CD4-positive, alpha-beta T cell treated with Interleukin-15 for 1 hour (primary cell): ENCODE results near the gene GSTO1.
"Not testable (repeated sequence)": the region's sequence is repeated elsewhere in the genome, so short reads cannot be mapped to it uniquely, and the experiment has no call there.

ENCODE experiments used
- DNase-seq: peaks from one replicate; pipeline ENCODE4 v3.0.0-alpha.2; 2020

GSTO1 gene

DNA sequence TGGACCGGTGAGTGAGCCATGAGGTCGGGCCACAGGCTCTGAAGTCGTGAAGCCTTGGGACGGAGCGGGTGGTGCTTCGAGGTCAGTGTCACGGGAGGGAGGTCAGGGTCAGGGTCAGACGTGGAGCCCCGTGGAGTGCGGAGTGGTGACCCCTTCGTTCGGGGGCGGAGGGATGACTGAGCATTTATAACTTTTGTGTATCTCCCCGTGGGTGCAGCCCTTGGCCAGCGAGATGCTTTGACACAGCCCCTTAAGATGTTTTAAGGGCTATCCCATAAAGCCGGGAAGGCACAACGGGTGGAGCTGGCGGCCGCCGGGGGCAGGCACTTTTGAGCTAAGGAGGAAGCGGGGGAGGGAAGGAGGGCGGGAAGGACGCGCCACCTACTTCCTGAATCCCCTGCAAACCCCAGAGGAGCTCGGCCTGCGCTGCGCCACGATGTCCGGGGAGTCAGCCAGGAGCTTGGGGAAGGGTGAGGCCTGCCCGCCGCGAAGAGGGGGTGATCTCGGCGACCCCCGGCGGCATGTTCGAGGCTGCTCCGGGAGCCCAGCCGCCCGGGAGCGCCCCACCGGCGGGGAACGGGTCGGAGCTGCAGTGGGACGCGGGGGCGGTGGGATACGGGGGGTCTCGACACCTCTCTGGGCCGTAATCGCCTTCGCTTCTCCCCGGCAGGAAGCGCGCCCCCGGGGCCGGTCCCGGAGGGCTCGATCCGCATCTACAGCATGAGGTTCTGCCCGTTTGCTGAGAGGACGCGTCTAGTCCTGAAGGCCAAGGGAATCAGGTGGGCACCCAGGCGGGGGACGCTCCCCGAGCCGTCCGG lies at the start of gene GSTO1:
TSS of gene GSTO1 (plus strand) at position 400 of the 818 bp plus-strand sequence. CDS start at position 437, 37 bp downstream.
- DNase-seq, result peak; percentile 75

DNA sequence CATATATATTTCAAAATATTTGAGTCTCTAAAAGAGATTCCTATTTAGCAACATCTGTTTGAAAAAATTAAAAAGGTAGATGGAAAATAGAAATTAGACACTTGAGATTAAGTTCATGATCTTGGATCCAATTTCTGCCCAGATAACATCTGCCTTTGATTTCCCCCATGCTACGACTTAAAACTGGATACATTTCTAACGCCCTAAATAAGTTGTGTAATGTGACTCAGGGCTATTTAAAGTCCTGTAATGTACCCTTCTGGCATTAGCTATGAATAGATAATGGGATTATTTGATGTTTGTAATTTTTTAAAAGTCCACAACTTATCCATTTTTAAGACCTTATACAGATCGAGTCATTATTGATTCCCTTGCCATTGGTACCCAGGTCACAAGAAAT lies 46.0 kb upstream of the GSTO1 start:
- no peak for DNase-seq

DNA sequence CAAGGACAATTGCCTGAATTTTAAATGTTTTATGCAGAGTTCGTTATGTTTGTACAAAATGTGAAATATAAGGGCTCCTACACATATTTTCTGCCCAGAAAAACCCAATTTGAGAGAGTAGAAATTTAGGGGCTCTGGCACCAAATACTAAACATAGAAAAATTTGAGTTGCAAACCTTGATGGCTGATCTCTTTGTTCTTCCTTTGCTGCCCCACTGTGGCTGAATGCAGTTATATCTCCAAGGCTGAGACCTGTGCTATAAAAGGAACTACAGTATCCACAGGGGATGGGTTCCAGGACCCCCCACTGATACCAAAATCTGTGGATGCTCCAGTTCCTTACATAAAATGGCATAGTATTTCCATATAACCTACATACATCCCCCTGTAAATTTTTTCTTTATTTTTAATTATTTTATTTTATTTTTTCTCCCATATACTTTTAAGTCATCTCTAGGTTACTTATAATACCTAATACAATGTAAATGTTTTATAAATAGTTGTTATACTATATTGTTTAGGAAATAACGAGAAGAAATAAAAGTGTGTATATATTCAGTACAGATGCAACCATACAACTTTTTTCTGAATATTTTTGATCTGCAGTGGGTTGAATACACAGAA lies 45.0 kb upstream of the GSTO1 start:
- no peak for DNase-seq

DNA sequence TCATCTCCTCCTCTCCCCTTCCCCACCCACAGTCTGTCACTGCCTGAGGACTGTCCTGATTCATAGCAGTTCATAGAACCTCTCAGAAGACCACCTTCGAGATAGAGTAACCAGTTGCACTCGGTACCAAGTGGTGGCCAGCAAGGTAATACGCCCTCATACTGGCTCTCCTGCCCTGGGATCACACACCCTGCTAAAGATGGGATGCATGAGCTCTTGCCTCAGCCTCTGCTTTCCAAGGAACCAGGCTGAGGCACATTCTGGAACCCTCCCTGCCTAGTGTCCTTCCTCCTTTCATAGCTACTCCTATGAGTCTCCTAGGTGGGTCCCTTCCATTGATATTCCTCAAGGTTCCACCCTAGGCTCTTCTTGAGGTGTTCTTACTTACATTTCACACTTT lies 38.1 kb upstream of the GSTO1 start:
- DNase-seq, result no peak

DNA sequence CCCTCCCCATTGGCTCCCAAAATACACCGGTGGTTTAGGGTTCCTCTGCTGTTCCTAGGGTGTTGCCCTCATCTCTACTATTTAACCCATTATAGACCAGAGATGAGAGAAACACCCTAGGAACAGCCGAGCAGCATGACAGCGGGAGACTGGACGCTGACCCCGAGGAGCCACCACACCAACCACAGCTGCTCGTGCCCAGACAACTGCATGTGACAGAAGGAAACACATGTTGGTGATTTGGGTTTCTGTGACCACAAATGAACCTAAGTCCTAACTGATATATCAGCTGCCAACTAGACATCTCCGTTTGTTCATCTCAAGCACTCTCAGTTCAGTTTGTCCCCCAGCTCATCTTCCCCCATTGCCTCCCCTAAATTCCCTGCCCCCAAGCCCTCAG lies 35.9 kb upstream of the GSTO1 start:
- no peak for DNase-seq

DNA sequence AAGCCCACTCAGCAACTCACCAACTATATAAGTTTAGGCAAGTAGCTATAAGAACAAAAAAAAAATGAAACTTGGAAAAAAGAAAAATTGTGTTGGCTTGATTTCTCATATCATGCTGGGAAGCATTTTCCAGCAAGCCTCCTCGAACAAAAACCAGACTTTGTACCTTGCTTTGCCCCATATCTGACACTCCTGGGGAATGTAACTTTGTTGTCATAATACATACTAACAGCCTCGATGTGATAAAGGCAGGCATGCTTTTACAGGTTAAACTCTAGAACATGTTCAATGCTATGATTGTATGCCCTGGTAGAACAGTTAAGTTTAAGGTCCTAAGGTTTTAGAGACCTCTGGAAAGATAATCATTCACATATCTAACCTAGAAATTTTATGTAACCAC lies 34.2 kb upstream of the GSTO1 start:
- DNase-seq, result no peak

DNA sequence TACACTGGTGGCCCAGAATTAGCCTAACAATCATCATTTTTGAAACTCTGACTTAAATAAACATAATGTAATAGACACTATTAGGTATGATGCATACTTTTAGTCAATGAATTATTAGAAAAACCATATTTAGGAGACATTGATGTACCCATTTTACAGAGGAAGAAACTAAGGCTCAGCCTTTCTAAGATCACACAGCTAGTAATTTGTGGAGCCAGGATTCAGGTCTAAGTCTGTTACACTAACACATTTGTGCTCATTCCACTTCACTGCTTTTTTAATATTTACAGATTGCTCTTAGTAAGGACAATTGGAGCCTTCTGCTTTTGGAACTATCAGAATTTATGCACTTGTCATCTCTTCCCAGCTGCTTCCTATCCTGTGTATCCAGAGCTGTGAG lies 31.4 kb upstream of the GSTO1 start:
- DNase-seq, result no peak

DNA sequence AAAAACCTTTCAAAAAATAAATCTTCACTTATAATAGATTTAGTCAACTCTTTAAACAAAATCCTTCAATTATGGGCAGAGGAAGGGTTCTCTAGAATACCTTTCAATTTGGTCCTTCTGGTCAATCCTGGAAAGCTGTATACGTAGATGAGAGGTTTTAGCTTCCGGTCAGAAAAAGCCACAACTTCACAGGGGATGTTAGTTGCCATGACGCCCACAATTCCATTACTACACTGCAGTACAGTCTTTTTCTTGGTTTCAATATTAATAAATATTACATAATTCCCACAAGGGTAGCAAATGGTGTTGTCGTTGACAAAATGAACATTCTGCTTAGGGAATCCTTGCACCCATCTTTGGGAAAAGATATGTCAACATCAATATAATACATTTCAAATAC lies 24.2 kb upstream of the GSTO1 start:
- no peak for DNase-seq

DNA sequence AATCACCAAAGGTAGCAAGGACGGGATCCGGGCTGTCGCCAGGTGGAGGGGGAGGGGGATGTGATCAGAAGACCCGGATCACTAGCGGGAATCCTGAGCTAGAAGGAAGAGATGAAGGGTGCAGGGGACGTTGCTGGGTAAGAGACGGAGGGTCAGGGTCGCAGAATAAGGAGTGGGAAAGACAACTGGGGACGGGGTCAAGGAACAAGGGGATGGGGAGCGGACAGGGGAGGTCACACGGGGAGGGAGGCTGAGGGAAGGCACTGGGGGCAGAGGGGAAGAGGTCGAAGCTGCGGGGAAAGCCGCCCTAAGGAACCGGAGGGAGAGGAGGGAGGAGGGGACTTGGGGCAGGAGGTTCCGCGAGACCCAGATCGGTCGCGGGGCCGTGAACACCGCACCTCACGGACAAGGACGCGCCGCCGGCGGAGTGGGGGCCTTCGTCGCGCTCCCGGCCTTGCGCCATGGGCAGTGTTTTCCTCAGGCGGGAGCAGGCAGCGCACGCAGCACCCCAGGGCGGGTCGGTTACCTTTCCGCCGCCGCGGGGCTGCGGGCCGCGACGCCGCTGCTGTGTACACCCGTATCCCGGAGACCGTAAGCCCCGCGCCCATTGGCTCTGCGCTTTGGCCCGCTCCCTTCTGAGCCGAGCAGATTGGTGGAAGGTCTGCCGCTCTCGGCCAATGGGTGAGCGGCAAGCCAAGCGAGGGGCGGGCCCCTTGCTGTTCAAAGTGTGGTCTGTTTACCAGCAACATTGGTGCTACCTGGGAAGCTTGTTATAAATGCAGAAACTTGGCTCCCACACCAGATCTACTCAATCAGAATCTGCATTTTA lies 22.7 kb upstream of the GSTO1 start, which contains the start of gene CFAP43:
TSS of gene CFAP43 (minus strand) at position 581 of the 829 bp plus-strand sequence. CDS start at position 463, 118 bp downstream.
- peak; percentile 98 for DNase-seq

DNA sequence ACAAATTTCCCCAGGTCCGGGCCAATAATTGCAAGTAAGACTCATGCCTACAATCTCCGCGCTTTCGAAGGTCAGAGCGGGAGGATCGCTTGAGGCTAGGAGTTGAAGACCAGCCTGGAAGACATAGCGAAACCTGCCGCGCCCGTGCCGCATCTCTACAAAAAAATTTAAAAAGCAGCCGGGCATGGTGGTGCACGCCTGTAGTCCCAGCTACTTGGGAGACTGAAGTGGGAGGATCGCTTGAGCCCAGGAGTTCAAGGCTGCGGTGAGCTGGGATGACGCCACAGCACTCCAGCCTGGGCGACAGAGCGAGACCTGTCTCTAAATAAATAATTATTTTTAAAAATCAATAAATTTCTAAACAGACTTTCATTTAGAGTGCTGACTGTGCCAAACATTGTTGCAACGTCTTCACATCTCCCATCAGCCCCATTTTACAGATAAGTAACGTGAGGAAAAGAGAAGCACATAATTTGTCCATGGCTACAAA lies 22.0 kb upstream of the GSTO1 start:
- no peak for DNase-seq

DNA sequence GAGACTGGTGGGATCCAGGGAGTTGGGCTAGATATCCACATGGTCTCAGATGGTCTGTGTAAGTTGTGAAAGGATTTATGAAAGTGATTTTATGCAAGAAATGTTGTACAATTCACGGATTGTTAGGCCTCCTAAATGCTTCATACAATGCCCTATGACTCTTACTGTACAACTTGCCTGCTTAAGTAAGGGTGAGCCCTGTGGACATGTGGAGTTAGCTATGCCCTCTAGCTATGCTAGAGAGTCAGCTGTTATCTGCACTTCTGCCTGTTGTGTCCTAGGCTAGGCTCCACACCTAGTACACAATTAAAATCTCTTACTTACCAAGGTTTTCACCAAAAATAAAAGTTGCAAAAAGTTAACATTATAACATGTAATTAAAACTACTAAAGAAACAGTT lies 20.9 kb upstream of the GSTO1 start:
- no peak for DNase-seq

DNA sequence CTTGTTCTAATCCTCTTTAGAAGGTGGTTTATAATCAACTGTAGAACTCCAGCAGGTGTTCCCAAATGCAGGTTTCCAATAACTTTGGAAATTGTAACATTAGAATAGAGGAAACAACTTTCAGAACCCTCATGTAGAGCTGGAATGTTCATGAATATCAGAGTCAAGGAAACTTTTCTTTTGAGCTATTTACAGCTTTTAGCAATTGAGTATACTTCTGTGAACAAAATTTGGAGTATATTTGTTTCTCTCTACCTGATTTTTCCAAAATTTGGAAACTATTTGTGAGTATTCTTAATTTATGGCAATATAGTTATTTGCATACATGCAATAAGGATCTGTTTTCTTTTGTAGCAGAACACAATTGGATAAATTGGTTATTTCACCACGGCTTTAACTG lies 19.8 kb upstream of the GSTO1 start:
- DNase-seq, result no peak

DNA sequence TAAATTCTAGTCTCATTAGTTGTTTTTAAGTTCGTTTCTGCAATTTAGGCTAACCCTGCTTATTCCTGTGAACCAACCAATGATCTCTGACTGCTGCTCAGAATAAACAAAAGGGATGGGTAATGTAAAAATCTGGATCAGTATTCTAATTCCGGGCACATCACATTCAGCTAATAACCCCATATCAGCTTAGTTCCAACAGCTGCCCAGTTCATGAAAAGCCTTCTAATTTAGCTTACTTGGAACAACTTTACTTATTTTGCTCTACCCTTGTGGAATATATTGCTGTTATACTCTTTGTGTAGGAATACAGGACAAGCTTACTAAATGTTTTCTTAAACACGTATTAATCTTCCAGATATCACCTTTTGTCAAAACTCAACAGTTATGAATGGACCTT lies 18.9 kb upstream of the GSTO1 start:
- DNase-seq, result no peak

DNA sequence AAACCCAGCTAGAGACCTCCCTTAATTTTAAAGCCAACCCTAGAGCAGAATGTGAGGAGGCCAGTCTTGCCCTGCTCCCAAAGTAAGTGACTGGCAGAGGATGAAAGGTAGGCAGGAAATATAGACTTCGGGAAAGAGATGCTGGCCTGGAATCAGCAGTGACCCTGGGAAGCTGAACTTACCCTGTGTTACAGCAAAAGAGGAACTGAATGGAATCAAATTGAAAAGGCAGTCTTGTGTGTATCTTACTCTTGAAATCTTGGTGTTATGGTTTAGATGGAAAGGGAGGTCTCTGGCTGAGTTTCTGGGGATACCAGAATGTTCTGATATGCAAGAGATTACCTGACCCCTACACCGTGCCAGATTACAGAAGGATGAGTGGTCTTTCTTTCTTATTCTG lies 14.6 kb upstream of the GSTO1 start:
- DNase-seq, result no peak

DNA sequence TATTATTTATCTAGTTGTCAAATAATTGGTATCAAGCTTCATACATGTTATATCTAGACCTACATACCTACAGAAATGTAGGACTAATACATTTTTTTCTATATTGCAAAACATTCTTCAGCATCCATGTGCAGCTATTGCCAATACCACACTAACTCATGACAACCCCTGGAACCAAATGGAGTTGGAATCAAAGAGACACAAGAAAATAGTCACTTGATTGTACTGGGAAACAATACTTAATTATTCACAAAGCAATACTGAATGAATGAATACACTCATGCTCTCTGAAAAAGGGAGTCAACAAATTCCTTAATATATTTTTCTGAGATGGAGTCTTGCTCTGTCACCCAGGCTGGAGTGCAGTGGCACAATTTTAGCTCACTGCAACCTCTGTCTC lies 12.1 kb upstream of the GSTO1 start:
- DNase-seq, result no peak

DNA sequence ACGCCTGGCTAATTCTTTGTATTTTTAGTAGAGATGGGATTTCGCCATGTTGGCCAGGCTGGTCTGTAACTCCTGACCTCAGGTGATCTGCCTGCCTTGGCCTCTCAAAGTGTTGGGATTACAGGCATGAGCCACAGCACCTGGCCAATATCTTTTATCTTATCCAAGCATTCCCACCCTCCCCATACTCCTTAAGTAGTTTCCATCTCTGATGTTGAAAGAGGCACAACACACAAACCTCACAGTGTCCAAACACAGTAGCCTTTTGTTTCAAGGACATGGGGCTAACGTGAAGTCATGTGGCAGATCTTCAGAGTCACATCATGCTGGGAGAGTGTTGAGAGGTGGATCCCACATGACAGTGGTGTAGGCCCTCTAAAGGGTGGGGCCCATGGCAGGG lies 11.7 kb upstream of the GSTO1 start:
- not testable (repeated sequence) for DNase-seq

DNA sequence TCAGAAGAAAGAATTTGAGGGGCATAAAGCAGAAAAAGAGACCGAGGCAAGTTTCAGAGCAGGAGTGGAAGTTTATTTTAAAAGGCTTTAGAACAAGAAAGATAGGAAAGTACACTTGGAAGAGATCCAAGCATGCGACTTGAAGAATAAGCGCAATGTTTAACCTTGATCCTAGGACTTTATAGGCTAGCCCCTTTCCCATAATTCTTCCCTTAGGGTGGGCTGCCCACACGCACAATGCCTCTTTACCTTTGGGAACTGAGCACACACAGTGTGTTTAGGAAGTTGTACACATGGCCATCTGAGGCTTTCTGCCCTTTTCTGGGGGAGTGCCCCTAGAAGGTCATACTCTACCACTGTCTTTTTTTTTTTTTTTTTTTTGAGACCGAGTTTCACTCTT lies 11.2 kb upstream of the GSTO1 start:
- DNase-seq, result no peak

DNA sequence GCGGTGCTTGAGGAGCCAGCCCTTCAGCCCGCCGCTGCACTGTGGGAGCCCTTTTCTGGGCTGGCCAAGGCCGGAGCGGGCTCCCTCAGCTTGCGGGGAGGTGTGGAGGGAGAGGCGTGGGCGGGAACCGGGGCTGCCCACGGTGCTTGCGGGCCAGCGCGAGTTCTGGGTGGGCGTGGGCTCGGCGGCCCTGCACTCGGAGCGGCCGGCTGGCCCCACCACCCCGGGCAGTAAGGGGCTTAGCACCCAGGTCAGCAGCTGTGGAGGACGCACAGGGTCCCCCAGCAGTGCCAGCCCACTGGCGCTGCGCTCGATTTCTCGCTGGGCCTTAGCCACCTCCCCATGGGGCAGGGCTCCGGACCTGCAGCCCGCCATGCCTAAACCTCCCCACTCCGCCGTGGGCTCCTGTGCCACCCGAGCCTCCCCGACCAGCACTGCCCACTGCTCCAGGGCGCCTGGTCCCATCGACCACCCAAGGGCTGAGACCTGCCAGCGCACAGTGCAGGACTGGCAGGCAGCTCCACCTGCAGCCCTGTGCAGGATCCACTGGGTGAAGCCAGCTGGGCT lies 9.5 kb upstream of the GSTO1 start:
- DNase-seq, result no peak

DNA sequence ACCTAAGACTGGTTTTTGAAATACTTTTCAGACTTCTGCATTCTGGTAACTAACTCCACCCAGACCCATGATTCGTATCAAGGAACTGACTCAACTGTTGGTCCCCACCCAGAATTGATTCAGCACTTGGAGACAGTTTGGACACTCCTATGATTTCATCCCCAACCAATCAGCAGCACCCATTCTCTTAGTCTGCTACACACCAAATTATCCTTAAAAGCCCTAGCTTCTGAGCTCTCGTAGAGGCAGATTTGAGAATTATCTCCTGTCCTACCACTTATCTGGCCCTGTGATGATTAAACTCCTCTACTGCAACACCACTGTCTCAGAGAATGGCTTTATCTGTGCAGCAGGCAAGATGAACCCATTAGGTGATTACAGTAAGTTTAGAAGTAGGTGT lies 7.7 kb upstream of the GSTO1 start:
- DNase-seq, result peak; percentile 75

DNA sequence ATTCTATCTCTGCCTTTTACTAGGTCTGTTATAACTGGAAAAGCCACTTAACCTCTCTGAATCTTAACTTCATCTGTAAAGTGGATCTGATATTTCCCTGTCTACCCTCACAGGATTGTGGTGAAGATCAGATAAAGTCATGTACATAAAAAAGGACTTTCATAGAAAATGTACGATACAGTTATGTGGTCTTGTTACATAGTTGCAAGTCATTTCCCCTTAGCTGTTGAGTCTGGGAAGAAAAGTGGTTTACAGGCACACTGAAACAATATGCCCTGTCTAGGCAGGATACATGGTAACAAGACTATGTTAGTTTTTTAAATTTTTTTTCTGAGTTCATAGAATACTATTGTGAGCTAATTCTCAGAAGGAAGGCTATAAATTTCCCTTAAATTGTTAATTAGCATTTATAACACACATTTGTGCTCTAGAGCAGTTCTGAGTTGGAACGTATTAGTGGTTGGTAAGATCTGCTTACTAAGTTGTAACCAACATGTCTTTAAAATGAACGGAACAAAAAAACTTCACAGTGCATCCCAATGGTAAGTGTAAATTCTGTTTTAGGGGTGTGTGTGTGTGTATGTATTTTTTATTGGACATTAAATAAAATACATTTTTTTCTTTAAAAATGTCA lies 7.1 kb upstream of the GSTO1 start:
- no peak for DNase-seq

DNA sequence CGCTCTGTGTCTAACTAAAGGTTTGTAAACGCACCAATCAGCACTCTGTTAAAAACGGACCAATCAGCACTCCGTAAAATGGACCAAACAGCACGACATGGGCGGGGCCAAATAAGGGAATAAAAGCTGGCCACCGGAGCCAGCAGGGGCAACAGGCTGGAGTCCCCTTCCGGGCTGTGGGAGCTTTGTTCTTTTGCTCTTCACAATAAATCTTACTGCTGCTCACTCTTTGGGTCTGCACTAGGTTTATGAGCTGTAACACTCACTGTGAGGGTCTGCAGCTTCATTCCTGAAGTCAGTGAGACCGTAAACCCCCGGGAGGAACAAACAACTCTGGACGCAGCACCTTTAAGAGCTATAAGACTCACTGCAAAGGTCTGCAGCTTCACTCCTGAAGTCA lies 5.8 kb upstream of the GSTO1 start:
- not testable (repeated sequence) for DNase-seq

DNA sequence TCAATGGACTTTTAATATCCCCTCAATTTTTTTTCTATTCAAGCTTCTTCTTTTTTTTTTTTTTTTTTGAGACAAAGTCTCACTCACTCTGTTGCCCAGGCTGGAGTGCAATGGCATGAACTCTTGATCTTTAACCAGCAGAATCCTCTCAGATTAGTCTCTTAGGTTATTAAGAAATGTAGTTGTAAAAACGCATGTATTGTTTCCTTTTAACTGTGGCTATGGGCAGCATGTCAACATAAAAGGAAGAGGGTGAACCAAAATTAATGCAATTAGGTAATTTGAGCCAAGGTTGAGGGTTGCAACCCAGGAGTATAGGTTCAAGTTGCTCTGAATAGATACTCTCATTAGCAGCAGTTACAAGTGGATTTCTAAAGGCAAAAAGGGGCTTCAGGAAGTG lies 4.3 kb upstream of the GSTO1 start:
- no peak for DNase-seq

DNA sequence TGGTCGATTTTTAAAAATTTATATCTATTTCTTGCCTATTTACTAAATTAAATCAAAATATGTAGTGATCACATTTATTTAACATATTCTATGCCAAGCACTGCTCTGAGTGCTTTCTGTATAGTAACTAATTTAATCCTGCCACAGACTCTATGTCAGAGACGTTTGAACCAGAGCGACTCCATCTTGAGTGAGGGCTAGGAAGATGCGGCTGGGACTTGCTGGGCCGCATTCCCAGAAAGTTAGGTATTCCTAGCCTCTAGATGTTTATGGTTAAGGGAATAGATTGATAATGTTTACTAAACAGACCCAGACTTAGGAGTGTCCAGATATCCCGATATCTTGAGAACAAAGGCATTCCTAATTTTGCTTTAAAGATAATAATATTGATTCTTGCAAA lies 3.2 kb upstream of the GSTO1 start:
- no peak for DNase-seq
